NCI-H1092 (cell line): ENCODE results near the gene SRRM5.
"Not testable (repeated sequence)": the region's sequence is repeated elsewhere in the genome, so short reads cannot be mapped to it uniquely, and the experiment has no call there.

Source experiments
- DNase-seq: peaks from one replicate; lab custom pipeline; 2025; lab: John Stamatoyannopoulos, UW

The SRRM5 gene

GRCh38 chr19:43616306-43616705 is 4.4 kb downstream of the SRRM5 start:
- no peak for DNase-seq

GRCh38 chr19:43616954-43617353 is 5.1 kb downstream of the SRRM5 start:
- DNase-seq, result no peak

- DNase-seq, result peak; percentile 39
These were observed 7.0 kb downstream of the SRRM5 start for GRCh38 chr19:43618921-43619261.

- peak; percentile 80 for DNase-seq
These were observed 7.6 kb downstream of the SRRM5 start, which contains the start of gene ZNF428 for GRCh38 chr19:43619262-43620060. Gene ZNF428, minus strand, starts transcription at chr19:43619629. Its CDS starts 5,325 bp downstream, at chr19:43614304.

GRCh38 chr19:43620061-43621001 is 8.4 kb downstream of the SRRM5 start:
- no peak for DNase-seq

- no peak for DNase-seq
These were observed 10.2 kb downstream of the SRRM5 start for GRCh38 chr19:43622070-43622469.

GRCh38 chr19:43622956-43623355 is 11.1 kb downstream of the SRRM5 start:
- no peak for DNase-seq

GRCh38 chr19:43623889-43624670 is 12.2 kb downstream of the SRRM5 start:
- DNase-seq, result no peak

GRCh38 chr19:43624933-43625332 is 13.0 kb downstream of the SRRM5 start:
- DNase-seq, result no peak

GRCh38 chr19:43625918-43626579 is 14.2 kb downstream of the SRRM5 start:
- no peak for DNase-seq

GRCh38 chr19:43626838-43627237 is 14.9 kb downstream of the SRRM5 start:
- no peak for DNase-seq

GRCh38 chr19:43628646-43629326 is 16.9 kb downstream of the SRRM5 start:
- DNase-seq, result no peak

GRCh38 chr19:43631491-43631890 is 19.6 kb downstream of the SRRM5 start:
- DNase-seq, result no peak

- no peak for DNase-seq
These were observed 21.6 kb downstream of the SRRM5 start for GRCh38 chr19:43633520-43633919.

- DNase-seq, result no peak
These were observed 22.2 kb downstream of the SRRM5 start for GRCh38 chr19:43634068-43634467.

- DNase-seq, result no peak
These were observed 22.6 kb downstream of the SRRM5 start for GRCh38 chr19:43634506-43634871.

- DNase-seq, result no peak
These were observed 23.1 kb downstream of the SRRM5 start for GRCh38 chr19:43634872-43635560.

- DNase-seq, result not testable (repeated sequence)
These were observed 23.7 kb downstream of the SRRM5 start for GRCh38 chr19:43635561-43635940.

GRCh38 chr19:43636121-43636683 is 24.3 kb downstream of the SRRM5 start:
- DNase-seq, result no peak
